ENCODE data around the gene RANBP9. TPM values are rescaled to one million over a fixed set of nuclear protein-coding genes. Genes with fewer than 3 reads are reported as not detected.

Gene RANBP9
- total and polyA plus RNA-seq, 2 of the 13 experiments (the other 11 are each of a cell fraction or from before 2014, with no cell fraction given): 26.6 to 30.6 TPM

- Histone ChIP-seq H3K27ac (ENCODE audit: extremely low read length, insufficient read depth, low read length) (no peak overlapping the region), H3K4me1 (ENCODE audit: insufficient read depth, low read length) (peaks cover 19% of the 10 kb centered on the region), H3K4me2 (ENCODE audit: low read depth, low read length) (peak overlapping the region; percentile 72), H3K9me3 (ENCODE audit: low read length) (no peaks in the 10 kb centered on the region), H2AFZ (ENCODE audit: low read length) (peak overlapping the region; percentile 3), H3K36me3 (replicated peaks in 1 of 2; ENCODE audit: control insufficient read depth in 1 of 2, insufficient read depth in 2 of 2, low read length in 2 of 2) (no peaks in the 10 kb centered on the region), H4K20me1 (ENCODE audit: insufficient read depth, low read length) (no peaks in the 10 kb centered on the region), H3K4me3 (replicated peaks in 1 of 3; ENCODE audit: insufficient read depth in 1 of 3, low read depth in 2 of 3, low read length in 3 of 3) (peak overlapping the region in 1 of 3 experiments; percentile 51; a peak in 3 of 6 replicates), H3K79me2 (ENCODE audit: insufficient read depth, low read length) (no peaks in the 10 kb centered on the region), H3K9ac (ENCODE audit: insufficient read depth, low read depth, low read length) (no peak overlapping the region), H3K27me3 (ENCODE audit: control insufficient read depth in 1 of 2, insufficient read depth in 2 of 2, low read length in 2 of 2) (peaks cover 0 to 28% of the 10 kb centered on the region in 2 experiments; a peak in 2 of 5 replicates)
- peak; percentile 46 for DNase-seq (ENCODE audit: low spot score)
- in situ Hi-C loops (cut with HindIII; ENCODE audit: extremely low pct_ligation_motif_present, low pct_unique_long_range_greater_than_20kb): no loop called here
- no TSS peak for BruUV-seq (replicated peaks)
- no peak for FAIRE-seq
- ChIA-PET POLR2A (no interaction called here), CTCF (ENCODE audit: low intra/inter-chr PET ratio, low total read pairs) (no interaction called here)
- peak; percentile 81 for ATAC-seq
- WGBS (ENCODE audit: low lambda C conversion rate): 4% methylated on average over 17 of the region's 17 CpGs
- intact Hi-C loops (cut with micrococcal nuclease; ENCODE audit: unreplicated experiment): no loop called here
- no peak for TF ChIP-seq RBAK (CRISPR knock-in tag; IDR thresholded peaks at IDR 0.05)
- TF ChIP-seq MBNL3 (CRISPR knock-in tag; conservative IDR thresholded peaks at IDR 0.05): no peak
- TF ChIP-seq CEBPG (CRISPR knock-in tag; IDR thresholded peaks at IDR 0.05): 0 out of 2 replicates have a peak, but pooled peaks have one; percentile 12
- TF ChIP-seq ZNF124 (CRISPR knock-in tag; IDR thresholded peaks at IDR 0.05): no peak
- no peak for TF ChIP-seq HDAC1 (CRISPR knock-in tag; IDR thresholded peaks at IDR 0.05)
- TF ChIP-seq KDM1A (CRISPR knock-in tag; IDR thresholded peaks at IDR 0.05): no peak
- TF ChIP-seq DNMT1 (CRISPR knock-in tag; IDR thresholded peaks at IDR 0.05): no peak
- no peak for TF ChIP-seq ZNF160 (CRISPR knock-in tag; IDR thresholded peaks at IDR 0.05)
- TF ChIP-seq ARID5B (CRISPR knock-in tag; IDR thresholded peaks at IDR 0.05): 0 out of 2 replicates have a peak, but pooled peaks have one; percentile 15
- no peak for TF ChIP-seq ZNF556 (CRISPR knock-in tag; IDR thresholded peaks at IDR 0.05; ENCODE audit: borderline replicate concordance)
- TF ChIP-seq ATM (IDR thresholded peaks at IDR 0.05; ENCODE audit: borderline replicate concordance): no peak
- no peak for TF ChIP-seq JUNB (CRISPR knock-in tag; IDR thresholded peaks at IDR 0.05; ENCODE audit: borderline replicate concordance)
- TF ChIP-seq NR2C2 (CRISPR knock-in tag; IDR thresholded peaks at IDR 0.05; ENCODE audit: borderline replicate concordance): no peak
- TF ChIP-seq CBX2 (IDR thresholded peaks at IDR 0.05; ENCODE audit: low read depth, low read length): no peak
- no peak for TF ChIP-seq CBX2 (CRISPR knock-in tag; IDR thresholded peaks at IDR 0.05; ENCODE audit: low read depth)
- TF ChIP-seq DBP (CRISPR knock-in tag; IDR thresholded peaks at IDR 0.05; ENCODE audit: not compliant biosample characterization): no peak
- TF ChIP-seq ZMYM4 (CRISPR knock-in tag; IDR thresholded peaks at IDR 0.05): peak; percentile 26; the same call in 1 of the 2 replicates
- no peak for TF ChIP-seq HIC2 (CRISPR knock-in tag; IDR thresholded peaks at IDR 0.05; ENCODE audit: low read depth)
- TF ChIP-seq ZNF776 (CRISPR knock-in tag; IDR thresholded peaks at IDR 0.05): no peak
- TF ChIP-seq MEF2D (CRISPR knock-in tag; IDR thresholded peaks at IDR 0.05): no peak
Observed at GRCh38 chr6:13733178-13733887, 21.7 kb upstream of the RANBP9 start.
